ENCODE results near the gene ZBTB42.

DNA sequence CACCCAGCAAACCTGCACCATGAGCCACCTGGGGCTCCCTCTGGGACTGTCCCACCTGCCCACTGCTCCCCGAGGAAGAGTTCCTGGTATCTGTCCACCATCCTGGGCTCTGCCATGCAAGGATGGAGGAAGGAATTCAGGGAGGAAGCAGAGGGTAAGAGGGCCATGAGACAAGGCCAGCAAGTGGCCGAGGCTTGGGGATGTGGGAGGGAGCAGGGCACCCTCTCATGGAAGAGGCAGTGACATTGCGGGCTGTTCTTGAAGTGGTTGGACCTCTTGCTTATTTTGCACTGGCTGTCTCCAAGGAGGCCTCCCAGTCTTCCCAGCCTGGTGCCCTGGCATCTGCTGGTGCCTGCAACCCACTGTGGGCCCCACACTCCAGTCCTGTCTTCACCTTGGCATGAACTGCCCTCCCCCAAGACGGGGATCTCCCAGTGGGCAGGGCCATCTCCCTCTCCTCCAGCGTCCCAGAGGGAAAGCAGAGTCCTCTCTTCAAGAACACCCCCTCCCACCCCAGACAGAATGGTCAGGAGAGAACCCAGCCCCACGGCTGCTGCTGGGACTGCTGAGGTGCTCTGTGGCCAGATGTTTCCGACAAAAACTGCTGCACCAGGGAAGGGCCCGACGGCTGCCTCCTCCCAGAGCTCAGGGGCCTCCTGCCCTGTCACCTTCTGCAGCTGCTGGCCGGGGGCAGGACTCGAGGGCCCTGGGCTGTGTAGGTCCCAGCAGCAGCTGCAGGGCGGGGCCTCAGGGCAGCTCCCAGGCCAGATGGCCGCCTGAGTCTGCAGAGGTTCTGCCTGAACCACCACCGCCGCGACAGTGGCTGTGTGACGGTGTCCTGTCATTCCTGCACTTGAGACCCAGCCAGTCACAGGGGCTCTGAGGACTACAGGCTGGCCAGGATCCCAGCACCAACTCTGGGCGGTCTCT, 3.5 kb upstream of the ZBTB42 start:
- no peak for TF ChIP-seq POLR2AphosphoS5 (IDR thresholded peaks at IDR 0.05; ENCODE audit: low read depth, low read length)
- no peak for TF ChIP-seq TAF1 (IDR thresholded peaks at IDR 0.05; ENCODE audit: borderline replicate concordance, low read depth, low read length)
